H1 (cell line): ENCODE results near the gene TTC31. TPM values are rescaled to one million over a fixed set of nuclear protein-coding genes. Genes with fewer than 3 reads are reported as not detected.

Experiments used
- CHD2 ChIP-seq: IDR thresholded peaks from 2 replicates; pipeline ENCODE4 v1.6.1; 2012; ENCODE audit warnings: low read length, improper control_type of control experiment
- CTCF ChIP-seq, 3 experiments: IDR thresholded peaks; 1 replicate in 2 of 3; 2 replicates in 1 of 3; pipeline versions ENCODE4 v1.5.1 to v1.6.1; 2011; ENCODE audit warnings: low read length in 3 of 3, mild to moderate bottlenecking in 3 of 3, inconsistent platforms in 2 of 3, low read depth in 1 of 3, moderate library complexity in 1 of 3; ENCODE audit not compliant: insufficient read depth in 1 of 3; ENCODE audit errors: control extremely low read depth in 1 of 3
- E2F6 ChIP-seq: IDR thresholded peaks from 2 replicates; pipeline ENCODE4 v1.6.1; 2012; ENCODE audit warnings: inconsistent platforms
- GABPA ChIP-seq: IDR thresholded peaks from 2 replicates; pipeline ENCODE4 v1.6.1; 2011; ENCODE audit warnings: mild to moderate bottlenecking, low read length, moderate library complexity, borderline replicate concordance; ENCODE audit not compliant: insufficient read depth
- HDAC6 ChIP-seq: IDR thresholded peaks from one replicate; pipeline ENCODE4 v1.7.1; 2012; ENCODE audit warnings: low read depth, mild to moderate bottlenecking, inconsistent platforms, low read length, moderate library complexity
- KDM1A ChIP-seq: fragments of 200-600, 300-600 bp; sonication (generic); IDR thresholded peaks from 2 replicates; pipeline ENCODE4 v1.7.1; 2016; ENCODE audit warnings: mild to moderate bottlenecking, low read length, borderline replicate concordance
- KDM4A ChIP-seq: IDR thresholded peaks from one replicate; pipeline ENCODE4 v1.7.1; 2012; ENCODE audit warnings: low read depth, mild to moderate bottlenecking, moderate library complexity, low read length, inconsistent platforms; ENCODE audit not compliant: severe bottlenecking
- KDM5A ChIP-seq: fragments of 200-600 bp; IDR thresholded peaks from 2 replicates; pipeline ENCODE4 v1.7.1; 2012; ENCODE audit warnings: mild to moderate bottlenecking, low read length, inconsistent platforms, mixed read lengths
- MAFK ChIP-seq: IDR thresholded peaks from 2 replicates; pipeline ENCODE4 v1.6.1; 2012; ENCODE audit warnings: low read depth, mild to moderate bottlenecking, improper control_type of control experiment, low read length
- MAX ChIP-seq: IDR thresholded peaks from 2 replicates; pipeline ENCODE4 v1.6.1; 2012; ENCODE audit warnings: inconsistent platforms
- NANOG ChIP-seq: IDR thresholded peaks from 2 replicates; pipeline ENCODE4 v1.6.1; 2011; ENCODE audit warnings: low read length, low read depth, mild to moderate bottlenecking, inconsistent platforms; ENCODE audit not compliant: insufficient read depth, poor library complexity, severe bottlenecking
- PHF8 ChIP-seq: fragments of 200-600 bp; sonication (generic); conservative IDR thresholded peaks from 2 replicates; pipeline ENCODE4 v1.7.1; 2012; ENCODE audit warnings: low read depth, mild to moderate bottlenecking, inconsistent platforms, low read length, moderate library complexity
- POLR2A ChIP-seq, 2 experiments: IDR thresholded peaks; 1 replicate in 1 of 2; 2 replicates in 1 of 2; pipeline ENCODE4 v1.6.1; 2011; ENCODE audit warnings: low read depth in 2 of 2, low read length in 2 of 2, mild to moderate bottlenecking in 2 of 2; ENCODE audit errors: control extremely low read depth in 1 of 2
- RNF2 ChIP-seq: fragments of 200-900, 300-1000 bp; sonication (generic); IDR thresholded peaks from 2 replicates; pipeline ENCODE4 v1.7.1; 2016; ENCODE audit warnings: borderline replicate concordance, low read depth, mild to moderate bottlenecking, antibody characterized with exemption, low read length; ENCODE audit not compliant: poor library complexity, severe bottlenecking; ENCODE audit errors: missing control alignments
- SIN3A ChIP-seq, 2 experiments: IDR thresholded peaks in 1 of 2; conservative IDR thresholded peaks in 1 of 2; 2 replicates each; pipeline ENCODE4 v1.6.1; 2011 to 2012; ENCODE audit warnings: low read length in 2 of 2, improper control_type of control experiment in 1 of 2, low read depth in 1 of 2, mild to moderate bottlenecking in 1 of 2
- SIRT6 ChIP-seq: IDR thresholded peaks from one replicate; pipeline ENCODE4 v1.7.1; 2012; ENCODE audit warnings: low read length, inconsistent platforms
- SP4 ChIP-seq: IDR thresholded peaks from 2 replicates; pipeline ENCODE4 v1.6.1; 2012; ENCODE audit warnings: low read length, inconsistent platforms
- SUZ12 ChIP-seq: fragments of 200-600 bp; sonication (generic); IDR thresholded peaks from 2 replicates; pipeline ENCODE4 v1.6.1; 2012; ENCODE audit warnings: mild to moderate bottlenecking, inconsistent platforms, low read length, moderate library complexity, mixed read lengths
- TCF12 ChIP-seq: IDR thresholded peaks from 2 replicates; pipeline ENCODE4 v1.6.1; 2011; ENCODE audit warnings: low read depth, mild to moderate bottlenecking, low read length
- TEAD4 ChIP-seq: IDR thresholded peaks from 2 replicates; pipeline ENCODE4 v1.6.1; 2012; ENCODE audit warnings: low read depth, low read length, inconsistent platforms, mixed read lengths
- polyA plus RNA-seq, 7 experiments: library from polyadenylated mRNA; depleted of rRNA in 3 of 7; stranded (reverse) in 5 of 7; unstranded in 2 of 7; fragments of >200 nt in 5 of 7; fragments of 200-250 nt in 2 of 7; gene quantifications; 1 replicate in 5 of 7; 2 replicates in 1 of 7; 4 replicates in 1 of 7; pipeline versions ENCODE4 v1.2.1 to v1.2.3, GENCODE V29; 2011 to 2013; ENCODE audit warnings: missing spikeins in 2 of 7, mixed read lengths in 2 of 7
- total RNA-seq: library from RNA; stranded (reverse); fragmentation: NEBNext Ultra II Directional; extraction: Animal tissue kit (Norgen Biotek cat#: 25700); gene quantifications from 2 replicates; pipeline ENCODE4 v1.2.1, GENCODE V29; 2021

Gene TTC31
- total and polyA plus RNA-seq, 2 of the 8 experiments (the other 6 are each of a cell fraction or from before 2014, with no cell fraction given), result 28.8 to 29.9 TPM

DNA sequence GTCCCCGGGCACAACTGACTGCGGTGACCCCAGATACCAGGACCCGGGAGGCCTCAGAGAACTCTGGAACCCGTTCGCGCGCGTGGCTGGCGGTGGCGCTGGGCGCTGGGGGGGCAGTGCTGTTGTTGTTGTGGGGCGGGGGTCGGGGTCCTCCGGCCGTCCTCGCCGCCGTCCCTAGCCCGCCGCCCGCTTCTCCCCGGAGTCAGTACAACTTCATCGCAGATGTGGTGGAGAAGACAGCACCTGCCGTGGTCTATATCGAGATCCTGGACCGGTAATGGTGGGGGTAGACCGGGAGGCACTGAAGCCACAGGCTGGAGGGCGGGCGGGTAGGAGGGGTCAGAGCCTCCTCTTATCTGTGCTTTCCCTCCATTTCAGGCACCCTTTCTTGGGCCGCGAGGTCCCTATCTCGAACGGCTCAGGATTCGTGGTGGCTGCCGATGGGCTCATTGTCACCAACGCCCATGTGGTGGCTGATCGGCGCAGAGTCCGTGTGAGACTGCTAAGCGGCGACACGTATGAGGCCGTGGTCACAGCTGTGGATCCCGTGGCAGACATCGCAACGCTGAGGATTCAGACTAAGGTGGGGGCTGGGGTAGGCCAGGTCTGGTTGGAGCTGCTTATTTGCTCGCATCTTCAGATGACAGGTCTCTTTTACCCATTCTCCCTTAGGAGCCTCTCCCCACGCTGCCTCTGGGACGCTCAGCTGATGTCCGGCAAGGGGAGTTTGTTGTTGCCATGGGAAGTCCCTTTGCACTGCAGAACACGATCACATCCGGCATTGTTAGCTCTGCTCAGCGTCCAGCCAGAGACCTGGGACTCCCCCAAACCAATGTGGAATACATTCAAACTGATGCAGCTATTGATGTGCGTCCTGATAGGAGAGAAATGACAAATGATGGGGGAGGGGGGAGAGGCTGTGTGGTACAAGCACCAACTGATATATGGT lies 47.6 kb downstream of the TTC31 start (continued):
- TF ChIP-seq RNF2 (no peak), NANOG (no peak), E2F6 (peak; percentile 92), SP4 (no peak), MAFK (no peak), KDM4A (no peak), CHD2 (no peak), TCF12 (no peak), CTCF (IDR thresholded peaks at IDR 0.05; ENCODE audit: control extremely low read depth in 1 of 3, insufficient read depth in 1 of 3, low read depth in 1 of 3, low read length in 3 of 3) (no peak), KDM1A (no peak), KDM5A (no peak), SUZ12 (no peak), SIN3A (conservative IDR thresholded peaks at IDR 0.05 in 1 of 2, IDR thresholded peaks at IDR 0.05 in 1 of 2; ENCODE audit: low read depth in 1 of 2, low read length in 2 of 2) (no peak), POLR2A (IDR thresholded peaks at IDR 0.05; ENCODE audit: control extremely low read depth in 1 of 2, low read depth in 2 of 2, low read length in 2 of 2) (no peak), GABPA (no peak), SIRT6 (no peak), PHF8 (peak; percentile 38; the same call in 1 of the 2 replicates), TEAD4 (no peak), MAX (peak; percentile 68), HDAC6 (no peak)
